Fibroblast of skin of abdomen (primary cell): ENCODE measurements around the gene AAK1.
"Not testable (repeated sequence)": the region's sequence is repeated elsewhere in the genome, so short reads cannot be mapped to it uniquely, and the experiment has no call there.

Source experiments
- DNase-seq: peaks from one replicate; pipeline ENCODE4 v3.0.0-alpha.2; 2013

AAK1 gene

GRCh38 chr2:69570474-69570873 is 73.1 kb downstream of the AAK1 start:
- no peak for DNase-seq

GRCh38 chr2:69567909-69568300 is 75.6 kb downstream of the AAK1 start:
- DNase-seq = no peak

GRCh38 chr2:69567157-69567908 is 76.2 kb downstream of the AAK1 start:
- DNase-seq = peak; percentile 85

GRCh38 chr2:69566669-69567068 is 76.9 kb downstream of the AAK1 start:
- no peak for DNase-seq

- no peak for DNase-seq
Observed at GRCh38 chr2:69565431-69565839, 78.1 kb downstream of the AAK1 start.

- no peak for DNase-seq
Observed at GRCh38 chr2:69564604-69565003, 78.9 kb downstream of the AAK1 start.

GRCh38 chr2:69563021-69563420 is 80.5 kb downstream of the AAK1 start:
- DNase-seq = no peak

GRCh38 chr2:69561101-69561500 is 82.4 kb downstream of the AAK1 start:
- DNase-seq = no peak

GRCh38 chr2:69560147-69560482 is 83.4 kb downstream of the AAK1 start:
- DNase-seq = no peak

GRCh38 chr2:69559442-69560146 is 83.9 kb downstream of the AAK1 start:
- peak; percentile 51 for DNase-seq

GRCh38 chr2:69556008-69556407 is 87.5 kb downstream of the AAK1 start:
- no peak for DNase-seq

- no peak for DNase-seq
Observed at GRCh38 chr2:69554981-69555380, 88.6 kb downstream of the AAK1 start.

GRCh38 chr2:69554568-69554967 is 89.0 kb downstream of the AAK1 start:
- DNase-seq = no peak

- DNase-seq = no peak
Observed at GRCh38 chr2:69553991-69554390, 89.5 kb downstream of the AAK1 start.

- DNase-seq = not testable (repeated sequence)
Observed at GRCh38 chr2:69550511-69550910, 93.0 kb downstream of the AAK1 start.

- DNase-seq = peak; percentile 86
Observed at GRCh38 chr2:69549421-69549820, 94.1 kb downstream of the AAK1 start.

- no peak for DNase-seq
Observed at GRCh38 chr2:69547984-69548715, 95.4 kb downstream of the AAK1 start.

GRCh38 chr2:69546646-69547045 is 96.9 kb downstream of the AAK1 start:
- DNase-seq = no peak

- DNase-seq = no peak
Observed at GRCh38 chr2:69545477-69545932, 98.0 kb downstream of the AAK1 start.

- DNase-seq = no peak
Observed at GRCh38 chr2:69544951-69545350, 98.6 kb downstream of the AAK1 start.

GRCh38 chr2:69539549-69539908 is 104.0 kb downstream of the AAK1 start:
- DNase-seq = no peak

- DNase-seq = no peak
Observed at GRCh38 chr2:69538872-69539548, 104.5 kb downstream of the AAK1 start.

GRCh38 chr2:69538249-69538648 is 105.3 kb downstream of the AAK1 start:
- no peak for DNase-seq
